GM12878 (cell line): ENCODE results near the gene KCNA2. TPM values are rescaled to one million over a fixed set of nuclear protein-coding genes. Genes with fewer than 3 reads are reported as not detected.

Experiments
- ATF7 ChIP-seq: fragments of 450-650 bp; IDR thresholded peaks from 2 replicates; pipeline ENCODE4 v1.6.1; 2016; ENCODE audit warnings: low read depth, mild to moderate bottlenecking
- CBX3 ChIP-seq: fragments of 200-600 bp; sonication (generic); IDR thresholded peaks from 2 replicates; pipeline ENCODE4 v1.6.1; 2016; ENCODE audit warnings: low read depth, borderline replicate concordance
- CREB1 ChIP-seq: IDR thresholded peaks from 2 replicates; pipeline ENCODE4 v1.6.1; 2012; ENCODE audit warnings: low read depth, mild to moderate bottlenecking, inconsistent platforms
- ETV6 ChIP-seq, 2 experiments: fragments of 450-650 bp in 1 of 2; IDR thresholded peaks in 1 of 2; conservative IDR thresholded peaks in 1 of 2; 2 replicates each; pipeline ENCODE4 v1.6.1; 2014; ENCODE audit warnings: antibody characterized with exemption in 1 of 2, borderline replicate concordance in 1 of 2, low read depth in 1 of 2, mild to moderate bottlenecking in 1 of 2, moderate library complexity in 1 of 2
- FOXM1 ChIP-seq: IDR thresholded peaks from 2 replicates; pipeline ENCODE4 v1.6.1; 2012; ENCODE audit warnings: low read depth, mild to moderate bottlenecking, inconsistent platforms, low read length, moderate library complexity
- HDGF ChIP-seq: fragments of 450-650 bp; IDR thresholded peaks from 2 replicates; pipeline ENCODE4 v1.6.1; 2016; ENCODE audit warnings: antibody characterized with exemption
- MXI1 ChIP-seq: fragments of 150-350 bp; IDR thresholded peaks from 2 replicates; pipeline ENCODE4 v1.6.1; 2011; ENCODE audit warnings: low read depth, mild to moderate bottlenecking, inconsistent platforms, low read length, improper control_type of control experiment
- MYB ChIP-seq: fragments of 150-350 bp; IDR thresholded peaks from 2 replicates; pipeline ENCODE4 v1.6.1; 2014; ENCODE audit warnings: mild to moderate bottlenecking, low read depth, low read length, borderline replicate concordance
- NFXL1 ChIP-seq: fragments of 450-650 bp; IDR thresholded peaks from 2 replicates; pipeline ENCODE4 v1.6.1; 2017; ENCODE audit warnings: antibody characterized with exemption, mild to moderate bottlenecking, borderline replicate concordance
- PAX8 ChIP-seq: fragments of 450-650 bp; IDR thresholded peaks from 2 replicates; pipeline ENCODE4 v1.6.1; 2017; ENCODE audit warnings: mild to moderate bottlenecking, moderate library complexity
- POU2F2 ChIP-seq: IDR thresholded peaks from 3 replicates; pipeline ENCODE4 v1.6.1; 2011; ENCODE audit warnings: low read depth, mild to moderate bottlenecking, low read length, borderline replicate concordance
- RAD21 ChIP-seq: IDR thresholded peaks from 2 replicates; pipeline ENCODE4 v1.6.1; 2011; ENCODE audit warnings: mild to moderate bottlenecking, low read depth, low read length, moderate library complexity; ENCODE audit not compliant: insufficient read depth
- RUNX3 ChIP-seq: IDR thresholded peaks from 2 replicates; pipeline ENCODE4 v1.6.1; 2012; ENCODE audit warnings: low read length, inconsistent platforms
- SIN3A ChIP-seq: IDR thresholded peaks from 2 replicates; pipeline ENCODE4 v1.6.1; 2012; ENCODE audit warnings: low read depth, low read length, improper control_type of control experiment
- SMC3 ChIP-seq: IDR thresholded peaks from 2 replicates; pipeline ENCODE4 v1.6.1; 2011; ENCODE audit warnings: low read length, improper control_type of control experiment, borderline replicate concordance
- SP1 ChIP-seq: IDR thresholded peaks from one replicate; pipeline ENCODE4 v1.6.1; 2011; ENCODE audit warnings: low read depth, low read length
- SPI1 ChIP-seq: IDR thresholded peaks from 2 replicates; pipeline ENCODE4 v1.6.1; 2011; ENCODE audit warnings: low read depth, mild to moderate bottlenecking, low read length, moderate library complexity, borderline replicate concordance; ENCODE audit not compliant: insufficient read depth
- SUZ12 ChIP-seq: fragments of 200-600 bp; sonication (generic); IDR thresholded peaks from one replicate; pipeline ENCODE4 v1.6.1; 2018; ENCODE audit warnings: antibody characterized with exemption, mild to moderate bottlenecking; ENCODE audit not compliant: unreplicated experiment
- TCF12 ChIP-seq: IDR thresholded peaks from 2 replicates; pipeline ENCODE4 v1.6.1; 2011; ENCODE audit warnings: low read depth, mild to moderate bottlenecking, low read length
- YY1 ChIP-seq: IDR thresholded peaks from 2 replicates; pipeline ENCODE4 v1.6.1; 2011; ENCODE audit warnings: low read depth, mild to moderate bottlenecking, low read length
- ZNF274 ChIP-seq: IDR thresholded peaks from one replicate; pipeline ENCODE4 v1.8.0; 2011; ENCODE audit not compliant: insufficient read length, insufficient read depth
- polyA plus RNA-seq, 11 experiments: library from polyadenylated mRNA; depleted of rRNA in 4 of 11; unstranded in 6 of 11; stranded (reverse) in 5 of 11; fragments of >200 nt; fragmentation: Nextera tagmentation in 4 of 11; fragmentation: Illumina TruSeq in 1 of 11; extraction: Ambion mirVana in 4 of 11; extraction: Trizol in 1 of 11; gene quantifications; 1 replicate in 1 of 11; 2 replicates in 10 of 11; pipeline versions ENCODE4 v1.2.1 to v1.2.3, GENCODE V29; 2011 to 2016; ENCODE audit warnings: inconsistent platforms in 2 of 11, missing spikeins in 2 of 11, low read depth in 1 of 11
- total RNA-seq, 4 experiments: library from RNA; depleted of rRNA in 3 of 4; stranded (reverse); fragments of >200 nt in 3 of 4; fragmentation: Illumina TruSeq in 1 of 4; extraction: Trizol in 1 of 4; gene quantifications; 2 replicates each; pipeline versions ENCODE4 v1.2.1 to v1.2.3, GENCODE V29; 2013 to 2021
- TF ChIP-seq, protein P1 (sequence below): fragments of 450-650 bp; IDR thresholded peaks from 2 replicates; pipeline ENCODE4 v1.6.1; 2018; ENCODE audit warnings: mild to moderate bottlenecking, low read depth, moderate library complexity; ENCODE audit not compliant: partially characterized antibody
- TF ChIP-seq, protein P2 (sequence below): fragments of 450-650 bp; formaldehyde crosslinking; IDR thresholded peaks from 2 replicates; pipeline ENCODE4 v1.5.0; 2022; ENCODE audit warnings: mild to moderate bottlenecking, missing genetic modification characterization
- TF ChIP-seq, protein P3 (sequence below): IDR thresholded peaks from 2 replicates; pipeline ENCODE4 v1.6.1; 2012; ENCODE audit warnings: low read depth, low read length, improper control_type of control experiment

KCNA2 gene
- total and polyA plus RNA-seq, 10 of the 15 experiments (the other 5 are each of a cell fraction or from before 2014, with no cell fraction given), result 0.02 to 0.56 (median 0.10) TPM; not detected in 2

DNA sequence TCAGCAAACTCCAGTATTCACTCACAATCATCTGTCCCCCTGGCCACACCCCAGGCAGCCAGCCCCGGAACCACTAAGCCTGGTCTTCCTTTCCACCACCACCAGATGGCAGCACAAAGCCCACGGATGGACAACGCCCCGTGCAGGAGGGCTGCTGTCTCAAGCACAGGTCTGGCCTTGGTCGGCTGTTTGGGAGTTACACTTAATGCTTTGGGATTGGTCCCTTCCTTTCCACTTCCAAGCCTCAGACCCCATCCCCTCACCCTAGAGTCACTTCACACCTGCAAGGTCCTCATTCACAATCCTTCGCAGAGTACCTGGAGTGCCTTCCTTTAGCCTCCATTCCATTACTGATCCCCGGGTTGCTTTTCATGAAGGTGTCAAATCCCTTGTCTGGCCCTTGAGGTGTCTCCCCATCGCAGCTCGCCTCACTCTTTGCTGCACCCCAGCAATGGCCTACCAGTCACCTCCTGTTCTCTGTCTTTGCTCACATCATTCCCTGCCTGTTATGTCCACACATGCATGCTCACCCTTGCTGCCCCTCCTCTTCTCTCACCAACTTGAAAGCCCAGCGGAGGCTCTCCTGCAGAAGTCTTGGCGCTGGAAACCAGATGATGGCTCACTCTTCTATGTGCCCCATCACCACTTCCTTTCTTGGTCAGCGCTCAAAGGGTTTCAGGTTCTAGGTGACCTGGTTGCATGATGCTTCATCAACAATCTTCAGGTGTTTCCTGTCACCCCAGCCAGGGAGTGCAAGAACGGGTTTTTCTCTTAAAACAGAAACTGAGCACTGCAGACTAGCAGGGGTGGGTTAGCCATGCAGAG, 24.9 kb upstream of the KCNA2 start (continued):
- TF ChIP-seq, protein P1, sequence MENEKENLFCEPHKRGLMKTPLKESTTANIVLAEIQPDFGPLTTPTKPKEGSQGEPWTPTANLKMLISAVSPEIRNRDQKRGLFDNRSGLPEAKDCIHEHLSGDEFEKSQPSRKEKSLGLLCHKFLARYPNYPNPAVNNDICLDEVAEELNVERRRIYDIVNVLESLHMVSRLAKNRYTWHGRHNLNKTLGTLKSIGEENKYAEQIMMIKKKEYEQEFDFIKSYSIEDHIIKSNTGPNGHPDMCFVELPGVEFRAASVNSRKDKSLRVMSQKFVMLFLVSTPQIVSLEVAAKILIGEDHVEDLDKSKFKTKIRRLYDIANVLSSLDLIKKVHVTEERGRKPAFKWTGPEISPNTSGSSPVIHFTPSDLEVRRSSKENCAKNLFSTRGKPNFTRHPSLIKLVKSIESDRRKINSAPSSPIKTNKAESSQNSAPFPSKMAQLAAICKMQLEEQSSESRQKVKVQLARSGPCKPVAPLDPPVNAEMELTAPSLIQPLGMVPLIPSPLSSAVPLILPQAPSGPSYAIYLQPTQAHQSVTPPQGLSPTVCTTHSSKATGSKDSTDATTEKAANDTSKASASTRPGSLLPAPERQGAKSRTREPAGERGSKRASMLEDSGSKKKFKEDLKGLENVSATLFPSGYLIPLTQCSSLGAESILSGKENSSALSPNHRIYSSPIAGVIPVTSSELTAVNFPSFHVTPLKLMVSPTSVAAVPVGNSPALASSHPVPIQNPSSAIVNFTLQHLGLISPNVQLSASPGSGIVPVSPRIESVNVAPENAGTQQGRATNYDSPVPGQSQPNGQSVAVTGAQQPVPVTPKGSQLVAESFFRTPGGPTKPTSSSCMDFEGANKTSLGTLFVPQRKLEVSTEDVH, result no peak
- TF ChIP-seq RUNX3 (peak; percentile 82), TCF12 (peak; percentile 74; the same call in 1 of the 2 replicates), PAX8 (no peak), NFXL1 (no peak), SUZ12 (no peak), RAD21 (peak; percentile 94), CBX3 (no peak), SPI1 (peak; percentile 62), SIN3A (no peak), CREB1 (peak; percentile 35; the same call in 1 of the 2 replicates), HDGF (peak; percentile 78), MXI1 (peak; percentile 27; the same call in 1 of the 2 replicates), SP1 (peak; percentile 15), MYB (no peak), POU2F2 (peak; percentile 43; the same call in 1 of the 3 replicates), SMC3 (peak; percentile 98), ETV6 (conservative IDR thresholded peaks at IDR 0.05 in 1 of 2, IDR thresholded peaks at IDR 0.05 in 1 of 2; ENCODE audit: borderline replicate concordance in 1 of 2, low read depth in 1 of 2) (peak in 1 of 2 experiments; percentile 64; a peak in 1 of 4 replicates), FOXM1 (peak; percentile 38; the same call in 1 of the 2 replicates), YY1 (peak; percentile 59), ATF7 (no peak), ZNF274 (no peak)
- TF ChIP-seq, protein P2, sequence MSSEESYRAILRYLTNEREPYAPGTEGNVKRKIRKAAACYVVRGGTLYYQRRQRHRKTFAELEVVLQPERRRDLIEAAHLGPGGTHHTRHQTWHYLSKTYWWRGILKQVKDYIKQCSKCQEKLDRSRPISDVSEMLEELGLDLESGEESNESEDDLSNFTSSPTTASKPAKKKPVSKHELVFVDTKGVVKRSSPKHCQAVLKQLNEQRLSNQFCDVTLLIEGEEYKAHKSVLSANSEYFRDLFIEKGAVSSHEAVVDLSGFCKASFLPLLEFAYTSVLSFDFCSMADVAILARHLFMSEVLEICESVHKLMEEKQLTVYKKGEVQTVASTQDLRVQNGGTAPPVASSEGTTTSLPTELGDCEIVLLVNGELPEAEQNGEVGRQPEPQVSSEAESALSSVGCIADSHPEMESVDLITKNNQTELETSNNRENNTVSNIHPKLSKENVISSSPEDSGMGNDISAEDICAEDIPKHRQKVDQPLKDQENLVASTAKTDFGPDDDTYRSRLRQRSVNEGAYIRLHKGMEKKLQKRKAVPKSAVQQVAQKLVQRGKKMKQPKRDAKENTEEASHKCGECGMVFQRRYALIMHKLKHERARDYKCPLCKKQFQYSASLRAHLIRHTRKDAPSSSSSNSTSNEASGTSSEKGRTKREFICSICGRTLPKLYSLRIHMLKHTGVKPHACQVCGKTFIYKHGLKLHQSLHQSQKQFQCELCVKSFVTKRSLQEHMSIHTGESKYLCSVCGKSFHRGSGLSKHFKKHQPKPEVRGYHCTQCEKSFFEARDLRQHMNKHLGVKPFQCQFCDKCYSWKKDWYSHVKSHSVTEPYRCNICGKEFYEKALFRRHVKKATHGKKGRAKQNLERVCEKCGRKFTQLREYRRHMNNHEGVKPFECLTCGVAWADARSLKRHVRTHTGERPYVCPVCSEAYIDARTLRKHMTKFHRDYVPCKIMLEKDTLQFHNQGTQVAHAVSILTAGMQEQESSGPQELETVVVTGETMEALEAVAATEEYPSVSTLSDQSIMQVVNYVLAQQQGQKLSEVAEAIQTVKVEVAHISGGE, result no peak
- TF ChIP-seq, protein P3, sequence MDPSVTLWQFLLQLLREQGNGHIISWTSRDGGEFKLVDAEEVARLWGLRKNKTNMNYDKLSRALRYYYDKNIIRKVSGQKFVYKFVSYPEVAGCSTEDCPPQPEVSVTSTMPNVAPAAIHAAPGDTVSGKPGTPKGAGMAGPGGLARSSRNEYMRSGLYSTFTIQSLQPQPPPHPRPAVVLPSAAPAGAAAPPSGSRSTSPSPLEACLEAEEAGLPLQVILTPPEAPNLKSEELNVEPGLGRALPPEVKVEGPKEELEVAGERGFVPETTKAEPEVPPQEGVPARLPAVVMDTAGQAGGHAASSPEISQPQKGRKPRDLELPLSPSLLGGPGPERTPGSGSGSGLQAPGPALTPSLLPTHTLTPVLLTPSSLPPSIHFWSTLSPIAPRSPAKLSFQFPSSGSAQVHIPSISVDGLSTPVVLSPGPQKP, result no peak
